CD14-positive monocyte (primary cell): ENCODE results near the gene ACOT9. TPM values are rescaled to one million over a fixed set of nuclear protein-coding genes. Genes with fewer than 3 reads are reported as not detected.
A peak's percentile ranks its signal among the peaks of the same experiment; 100 is the strongest.
"Not testable (repeated sequence)": the region's sequence is repeated elsewhere in the genome, so short reads cannot be mapped to it uniquely, and the experiment has no call there.

Source experiments
- DNase-seq, 3 donors: peaks; one replicate each; pipeline ENCODE4 v3.0.0-alpha.2; 2011 to 2022
- H2AFZ ChIP-seq: 2 replicates; pipeline ENCODE4 v1.6.0; 2012; ENCODE audit warnings: mild to moderate bottlenecking, low read depth, low read length, inconsistent platforms; ENCODE audit not compliant: insufficient read depth, poor library complexity, severe bottlenecking
- H3K27ac ChIP-seq, 2 donors: 1 replicate in 1 of 2; 2 replicates in 1 of 2; pipeline ENCODE4 v1.5.1; 2012 to 2013; ENCODE audit warnings: low read length in 2 of 2, control low read depth in 1 of 2, inconsistent platforms in 1 of 2, low read depth in 1 of 2, mild to moderate bottlenecking in 1 of 2
- H3K27me3 ChIP-seq, 2 donors: one replicate each; pipeline versions ENCODE4 v1.6.0 to v1.6.1; 2011 to 2013; ENCODE audit warnings: low read length in 2 of 2; ENCODE audit not compliant: control insufficient read depth in 2 of 2, insufficient read depth in 2 of 2
- H3K36me3 ChIP-seq, 2 donors: replicated peaks in 1 of 2; 1 replicate in 1 of 2; 2 replicates in 1 of 2; pipeline versions ENCODE4 v1.5.1 to v1.6.1; 2012 to 2013; ENCODE audit warnings: low read length in 2 of 2, control low read depth in 1 of 2, inconsistent platforms in 1 of 2, mild to moderate bottlenecking in 1 of 2; ENCODE audit not compliant: insufficient read depth in 2 of 2, control insufficient read depth in 1 of 2
- H3K4me1 ChIP-seq, 2 donors: 1 replicate in 1 of 2; 2 replicates in 1 of 2; pipeline versions ENCODE4 v1.5.1 to v1.6.1; 2012 to 2013; ENCODE audit warnings: low read length in 2 of 2, control low read depth in 1 of 2, inconsistent platforms in 1 of 2, mild to moderate bottlenecking in 1 of 2, moderate library complexity in 1 of 2; ENCODE audit not compliant: insufficient read depth in 2 of 2, control insufficient read depth in 1 of 2
- H3K4me2 ChIP-seq: replicated peaks from 2 replicates; pipeline ENCODE3; 2012; ENCODE audit warnings: low read length, moderate library complexity, mild to moderate bottlenecking; ENCODE audit not compliant: poor library complexity, severe bottlenecking; ENCODE audit errors: extremely low read depth
- H3K4me3 ChIP-seq, 3 experiments: fragments of 200-600 bp in 1 of 3; sonication (generic) in 1 of 3; replicated peaks in 1 of 3; 1 replicate in 2 of 3; 2 replicates in 1 of 3; pipeline ENCODE4 v1.5.1; 2011 to 2013; ENCODE audit warnings: low read length in 3 of 3, mild to moderate bottlenecking in 3 of 3, control low read depth in 2 of 3, low read depth in 2 of 3, inconsistent platforms in 1 of 3, moderate library complexity in 1 of 3
- H3K79me2 ChIP-seq: 2 replicates; pipeline ENCODE4 v1.6.0; 2012; ENCODE audit warnings: mild to moderate bottlenecking, control low read depth, inconsistent platforms, low read length, moderate library complexity; ENCODE audit not compliant: insufficient read depth
- H3K9ac ChIP-seq: 2 replicates; pipeline ENCODE4 v1.6.0; 2017; ENCODE audit warnings: low read length, mild to moderate bottlenecking; ENCODE audit not compliant: insufficient read depth, poor library complexity, severe bottlenecking
- H3K9me3 ChIP-seq, 2 donors: replicated peaks in 1 of 2; 1 replicate in 1 of 2; 2 replicates in 1 of 2; pipeline versions ENCODE4 v1.5.1 to v1.6.1; 2012 to 2013; ENCODE audit warnings: low read length in 2 of 2, control low read depth in 1 of 2; ENCODE audit not compliant: control insufficient read depth in 1 of 2, insufficient read depth in 1 of 2
- H4K20me1 ChIP-seq: 2 replicates; pipeline ENCODE4 v1.6.0; 2012; ENCODE audit warnings: mild to moderate bottlenecking, low read length, control low read depth, moderate library complexity; ENCODE audit not compliant: insufficient read depth
- H3K27ac Mint-ChIP-seq, 7 donors: one replicate each; pipeline ENCODE4 v1.8.0; 2020; ENCODE audit warnings: mild to moderate bottlenecking in 7 of 7, mixed read lengths in 7 of 7, moderate library complexity in 6 of 7, inconsistent platforms in 2 of 7
- H3K27me3 Mint-ChIP-seq, 3 donors: one replicate each; pipeline ENCODE4 v1.8.0; 2021 to 2022; ENCODE audit warnings: low read depth in 3 of 3, mild to moderate bottlenecking in 3 of 3, mixed read lengths in 3 of 3, moderate library complexity in 3 of 3, inconsistent platforms in 1 of 3
- H3K36me3 Mint-ChIP-seq, 2 donors: one replicate each; pipeline ENCODE4 v1.8.0; 2020; ENCODE audit warnings: mixed read lengths in 2 of 2, inconsistent platforms in 1 of 2, mild to moderate bottlenecking in 1 of 2
- H3K4me1 Mint-ChIP-seq: one replicate; pipeline ENCODE4 v1.8.0; 2020; ENCODE audit warnings: mild to moderate bottlenecking, mixed read lengths
- H3K4me3 Mint-ChIP-seq, 2 donors: one replicate each; pipeline ENCODE4 v1.8.0; 2020; ENCODE audit warnings: mild to moderate bottlenecking in 2 of 2, mixed read lengths in 2 of 2, moderate library complexity in 1 of 2
- H3K9me3 Mint-ChIP-seq, 7 donors: one replicate each; pipeline ENCODE4 v1.8.0; 2020 to 2022; ENCODE audit warnings: mixed read lengths in 7 of 7, mild to moderate bottlenecking in 6 of 7, moderate library complexity in 6 of 7, inconsistent platforms in 2 of 7
- WGBS: methylation state at CpG from one replicate; pipeline ENCODE4 v1.1.5; 2013; ENCODE audit warnings: missing lambda C conversion rate; ENCODE audit not compliant: insufficient coverage; 5-methylcytosine and 5-hydroxymethylcytosine counted together
- intact Hi-C, 2 donors: fragments of 100-400 bp; cut with micrococcal nuclease; formaldehyde crosslinking; loops; one replicate each; pipeline versions ENCODE4 v1.15.0 to v1.15.1; 2023
- polyA plus RNA-seq, 3 donors: library from polyadenylated mRNA; depleted of rRNA in 1 of 3; unstranded in 2 of 3; stranded (reverse) in 1 of 3; fragments of 300-500 nt in 2 of 3; fragments of >200 nt in 1 of 3; fragmentation: Illumina TruSeq in 2 of 3; gene quantifications; 1 replicate in 2 of 3; 2 replicates in 1 of 3; pipeline ENCODE4 v1.2.3, GENCODE V29; 2012 to 2021
- TF ChIP-seq, protein P1 (sequence below): fragments of 200-600 bp; IDR thresholded peaks from one replicate; pipeline ENCODE4 v1.8.0; 2022; ENCODE audit warnings: antibody characterized with exemption, mild to moderate bottlenecking

ACOT9 gene
- polyA plus RNA-seq, 3 donors = 49.2 to 69.3 (median 51.8) TPM

GRCh38 chrX:23694606-23695005 lies 48.5 kb downstream of the ACOT9 start:
- Mint-ChIP-seq H3K36me3 (no peaks in the 10 kb centered on the region), H3K4me1 (peaks cover 4% of the 10 kb centered on the region), H3K27ac (no peak overlapping the region), H3K4me3 (no peak overlapping the region), H3K27me3 (peaks cover 0 to 12% (median 0%) of the 10 kb centered on the region in 3 donors), H3K9me3 (no peaks in the 10 kb centered on the region)
- no peaks in the 10 kb centered on the region for H4K20me1 ChIP-seq
- H3K9ac ChIP-seq = no peak overlapping the region
- intact Hi-C loops = loop anchor here (2.0 to 10.0 kb wide), 2 partner anchors 208 to 210 kb away; partner anchors contain the start of genes APOO (in 1 of the 2) and CXorf58 (in 1 of the 2)
- no peak overlapping the region for H3K27ac ChIP-seq
- DNase-seq = peak; percentile 28 to 48 (median 35)
- H2AFZ ChIP-seq = no peak overlapping the region
- WGBS = no CpG with 5 or more reads among the region's 8 CpGs
- H3K4me2 ChIP-seq = no peak overlapping the region
- H3K4me3 ChIP-seq = no peak overlapping the region
- H3K9me3 ChIP-seq = no peaks in the 10 kb centered on the region
- no peaks in the 10 kb centered on the region for H3K27me3 ChIP-seq
- peaks cover 2 to 3% of the 10 kb centered on the region in 2 donors for H3K4me1 ChIP-seq
- no peaks in the 10 kb centered on the region for H3K36me3 ChIP-seq
- no peaks in the 10 kb centered on the region for H3K79me2 ChIP-seq
- TF ChIP-seq, protein P1, sequence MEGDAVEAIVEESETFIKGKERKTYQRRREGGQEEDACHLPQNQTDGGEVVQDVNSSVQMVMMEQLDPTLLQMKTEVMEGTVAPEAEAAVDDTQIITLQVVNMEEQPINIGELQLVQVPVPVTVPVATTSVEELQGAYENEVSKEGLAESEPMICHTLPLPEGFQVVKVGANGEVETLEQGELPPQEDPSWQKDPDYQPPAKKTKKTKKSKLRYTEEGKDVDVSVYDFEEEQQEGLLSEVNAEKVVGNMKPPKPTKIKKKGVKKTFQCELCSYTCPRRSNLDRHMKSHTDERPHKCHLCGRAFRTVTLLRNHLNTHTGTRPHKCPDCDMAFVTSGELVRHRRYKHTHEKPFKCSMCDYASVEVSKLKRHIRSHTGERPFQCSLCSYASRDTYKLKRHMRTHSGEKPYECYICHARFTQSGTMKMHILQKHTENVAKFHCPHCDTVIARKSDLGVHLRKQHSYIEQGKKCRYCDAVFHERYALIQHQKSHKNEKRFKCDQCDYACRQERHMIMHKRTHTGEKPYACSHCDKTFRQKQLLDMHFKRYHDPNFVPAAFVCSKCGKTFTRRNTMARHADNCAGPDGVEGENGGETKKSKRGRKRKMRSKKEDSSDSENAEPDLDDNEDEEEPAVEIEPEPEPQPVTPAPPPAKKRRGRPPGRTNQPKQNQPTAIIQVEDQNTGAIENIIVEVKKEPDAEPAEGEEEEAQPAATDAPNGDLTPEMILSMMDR = peak; percentile 54

DNA sequence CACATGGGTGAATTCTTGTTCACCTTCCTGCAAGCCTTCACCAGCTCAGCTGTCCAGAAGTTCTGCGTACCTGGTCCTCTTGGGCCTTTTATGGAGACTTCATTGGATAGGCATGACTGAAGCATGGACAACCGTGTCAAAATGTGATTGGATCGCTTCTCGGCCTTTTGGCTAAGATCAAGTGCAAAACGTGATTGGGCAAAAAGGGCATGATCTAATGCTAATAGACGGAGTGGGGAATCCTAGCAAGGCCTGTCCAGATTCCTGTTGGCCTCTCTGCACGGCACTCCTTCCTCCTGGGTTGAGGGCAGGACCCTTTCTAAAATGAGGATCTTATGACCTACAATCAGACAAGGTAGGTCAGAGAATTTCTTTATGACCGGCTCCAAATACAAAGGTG lies 50.9 kb downstream of the ACOT9 start:
- no peaks in the 10 kb centered on the region for H3K27me3 ChIP-seq
- H3K9ac ChIP-seq = no peak overlapping the region
- H3K27ac ChIP-seq = no peak overlapping the region
- DNase-seq = no peak
- no peaks in the 10 kb centered on the region for H4K20me1 ChIP-seq
- H3K4me2 ChIP-seq = no peak overlapping the region
- no peaks in the 10 kb centered on the region for H3K79me2 ChIP-seq
- H2AFZ ChIP-seq = no peak overlapping the region
- Mint-ChIP-seq H3K27ac (no peak overlapping the region), H3K4me1 (no peaks in the 10 kb centered on the region), H3K9me3 (no peaks in the 10 kb centered on the region), H3K27me3 (peaks cover 0 to 14% (median 0%) of the 10 kb centered on the region in 3 donors), H3K4me3 (no peak overlapping the region), H3K36me3 (no peaks in the 10 kb centered on the region)
- no peaks in the 10 kb centered on the region for H3K9me3 ChIP-seq
- 100% methylated on average over 2 of the region's 8 CpGs for WGBS
- intact Hi-C loops = loop anchor here in 1 of 2 donors (10.0 kb wide), 1 partner anchor 213 kb away; the partner anchor contains the start of genes APOO and CXorf58
- no peaks in the 10 kb centered on the region for H3K36me3 ChIP-seq
- TF ChIP-seq, protein P1 = no peak
- H3K4me3 ChIP-seq = no peak overlapping the region
- H3K4me1 ChIP-seq = no peaks in the 10 kb centered on the region

DNA sequence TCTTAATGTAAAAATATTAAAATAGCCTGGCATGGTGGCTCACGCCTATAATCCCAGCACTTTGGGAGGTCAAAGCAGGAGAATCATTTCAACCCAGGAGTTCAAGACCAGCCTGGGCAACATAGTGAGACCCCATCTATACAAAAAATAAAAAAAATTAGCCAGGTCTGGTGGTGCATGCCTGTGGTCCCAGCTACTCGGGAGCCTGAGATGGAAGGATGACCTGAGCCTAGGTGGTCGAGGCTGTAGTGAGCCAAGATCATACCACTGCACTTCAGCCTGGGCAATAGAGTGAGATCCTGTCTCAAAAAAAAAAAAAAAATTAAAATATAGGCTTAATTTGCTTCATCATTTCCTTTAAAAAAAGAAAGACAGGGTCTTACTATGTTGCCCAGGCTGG lies 66.6 kb downstream of the ACOT9 start:
- DNase-seq, H3K4me2 ChIP-seq, H3K27me3 Mint-ChIP-seq, H3K4me3 Mint-ChIP-seq, H3K27ac ChIP-seq, H3K79me2 ChIP-seq, intact Hi-C loops, H3K27me3 ChIP-seq, H4K20me1 ChIP-seq, H3K4me1 Mint-ChIP-seq, H3K9ac ChIP-seq, H3K4me1 ChIP-seq, H3K27ac Mint-ChIP-seq, H3K9me3 ChIP-seq, H3K4me3 ChIP-seq, H3K9me3 Mint-ChIP-seq, H2AFZ ChIP-seq: not testable (repeated sequence)
- no CpG with 5 or more reads among the region's 3 CpGs for WGBS
- peaks cover 18 to 21% of the 10 kb centered on the region in 2 donors for H3K36me3 Mint-ChIP-seq
- H3K36me3 ChIP-seq = peaks cover 18 to 20% of the 10 kb centered on the region in 2 donors
